Measurements from ENCODE around the gene DDAH1. TPM values are rescaled to one million over a fixed set of nuclear protein-coding genes. Genes with fewer than 3 reads are reported as not detected.

The DDAH1 gene
- total and polyA plus RNA-seq, 2 experiments from 2014 or later = 19.5 to 49.8 TPM

DNA sequence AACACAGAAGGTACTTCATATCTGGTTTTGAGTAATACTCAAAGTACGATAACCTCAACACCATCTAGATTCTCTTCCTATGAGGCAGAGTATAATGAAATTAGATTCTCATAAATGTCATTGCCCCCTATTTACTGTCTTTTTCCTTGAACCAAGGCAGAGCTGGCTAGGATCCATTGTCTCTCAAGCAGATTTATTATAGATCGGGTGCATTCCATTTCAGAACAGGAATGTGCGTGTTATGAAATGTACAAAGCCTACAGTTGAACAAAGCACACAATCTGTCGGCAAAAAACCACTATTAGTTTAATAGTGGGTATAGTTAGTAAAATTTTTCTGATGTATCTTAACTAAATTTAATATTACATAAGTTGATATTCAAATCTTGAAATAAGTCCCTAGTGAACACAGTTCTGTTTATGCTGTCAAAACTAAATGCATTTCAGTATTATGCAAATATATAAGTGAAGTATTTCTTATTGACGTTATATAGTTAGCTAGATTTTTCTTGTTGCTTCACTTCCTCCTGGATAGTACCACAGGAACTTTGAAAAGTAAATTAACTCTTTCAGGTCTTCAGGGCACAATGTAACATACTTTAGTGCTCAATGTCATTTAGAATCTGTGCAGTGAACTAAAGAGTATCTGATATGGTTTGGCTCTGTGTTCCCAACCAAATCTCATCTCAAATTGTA is 92.1 kb downstream of the DDAH1 start:
- H3K79me2 ChIP-seq = peaks cover 45% of the 10 kb centered on the region
- H3K36me3 ChIP-seq (replicated peaks; ENCODE audit: insufficient read depth, low read depth) = no peaks in the 10 kb centered on the region
- H4K20me1 ChIP-seq (ENCODE audit: insufficient read depth, poor library complexity, severe bottlenecking) = no peaks in the 10 kb centered on the region
- H3K4me1 ChIP-seq (ENCODE audit: insufficient read depth) = peaks cover 7% of the 10 kb centered on the region
- no peaks in the 10 kb centered on the region for H3K9me3 ChIP-seq (ENCODE audit: low read depth)
- no peak for TF ChIP-seq EZH2 (IDR thresholded peaks at IDR 0.05; ENCODE audit: borderline replicate concordance)
- TF ChIP-seq, protein P1, sequence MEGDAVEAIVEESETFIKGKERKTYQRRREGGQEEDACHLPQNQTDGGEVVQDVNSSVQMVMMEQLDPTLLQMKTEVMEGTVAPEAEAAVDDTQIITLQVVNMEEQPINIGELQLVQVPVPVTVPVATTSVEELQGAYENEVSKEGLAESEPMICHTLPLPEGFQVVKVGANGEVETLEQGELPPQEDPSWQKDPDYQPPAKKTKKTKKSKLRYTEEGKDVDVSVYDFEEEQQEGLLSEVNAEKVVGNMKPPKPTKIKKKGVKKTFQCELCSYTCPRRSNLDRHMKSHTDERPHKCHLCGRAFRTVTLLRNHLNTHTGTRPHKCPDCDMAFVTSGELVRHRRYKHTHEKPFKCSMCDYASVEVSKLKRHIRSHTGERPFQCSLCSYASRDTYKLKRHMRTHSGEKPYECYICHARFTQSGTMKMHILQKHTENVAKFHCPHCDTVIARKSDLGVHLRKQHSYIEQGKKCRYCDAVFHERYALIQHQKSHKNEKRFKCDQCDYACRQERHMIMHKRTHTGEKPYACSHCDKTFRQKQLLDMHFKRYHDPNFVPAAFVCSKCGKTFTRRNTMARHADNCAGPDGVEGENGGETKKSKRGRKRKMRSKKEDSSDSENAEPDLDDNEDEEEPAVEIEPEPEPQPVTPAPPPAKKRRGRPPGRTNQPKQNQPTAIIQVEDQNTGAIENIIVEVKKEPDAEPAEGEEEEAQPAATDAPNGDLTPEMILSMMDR (IDR thresholded peaks at IDR 0.05; ENCODE audit: poor library complexity) = no peak
- TF ChIP-seq EZH2phosphoT487 (IDR thresholded peaks at IDR 0.05; ENCODE audit: low read depth, severe bottlenecking, unreplicated experiment) = no peak
- H2AFZ ChIP-seq = no peak overlapping the region
- WGBS (ENCODE audit: low lambda C conversion rate, missing lambda C conversion rate) = 43% methylated on average over 5 of the region's 5 CpGs
- H3K9me2 ChIP-seq (replicated peaks; ENCODE audit: insufficient read depth) = no peaks in the 10 kb centered on the region
- no peaks in the 10 kb centered on the region for H3K27me3 ChIP-seq
- no peak overlapping the region for H3K4me2 ChIP-seq
- H3K4me3 ChIP-seq = no peak overlapping the region
- no peak overlapping the region for H3K27ac ChIP-seq
- DNase-seq (ENCODE audit: low spot score) = no peak

DNA sequence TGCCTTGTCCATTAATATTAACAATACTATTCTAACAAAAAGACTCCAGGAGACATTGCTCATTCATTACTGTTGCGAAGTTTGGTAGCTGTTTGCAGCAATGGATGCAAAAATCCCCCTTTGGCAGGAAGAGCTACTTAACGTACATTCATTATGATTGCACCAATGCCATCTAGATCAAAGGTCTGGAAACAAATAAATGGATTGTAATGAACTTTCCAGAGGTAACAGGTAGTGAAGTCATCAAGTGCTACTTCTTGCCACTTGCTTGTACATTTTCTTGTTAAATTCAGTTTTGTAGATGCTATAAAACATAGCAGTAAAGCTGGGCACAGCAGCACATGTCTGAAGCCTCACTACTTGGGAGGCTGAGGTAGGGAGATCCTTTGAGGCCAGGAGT is 93.9 kb downstream of the DDAH1 start:
- Histone ChIP-seq H3K9me3 (ENCODE audit: low read depth) (no peaks in the 10 kb centered on the region), H3K27me3 (no peaks in the 10 kb centered on the region), H3K4me3 (no peak overlapping the region), H3K4me2 (no peak overlapping the region), H3K27ac (no peak overlapping the region), H3K9me2 (replicated peaks; ENCODE audit: insufficient read depth) (no peaks in the 10 kb centered on the region), H3K79me2 (peaks cover 43% of the 10 kb centered on the region), H3K36me3 (replicated peaks; ENCODE audit: insufficient read depth, low read depth) (no peaks in the 10 kb centered on the region), H2AFZ (no peak overlapping the region), H3K4me1 (ENCODE audit: insufficient read depth) (peaks cover 7% of the 10 kb centered on the region), H4K20me1 (ENCODE audit: insufficient read depth, poor library complexity, severe bottlenecking) (no peaks in the 10 kb centered on the region)
- no peak for DNase-seq (ENCODE audit: low spot score)
- TF ChIP-seq, protein P1 (IDR thresholded peaks at IDR 0.05; ENCODE audit: poor library complexity) = no peak
- TF ChIP-seq EZH2 (IDR thresholded peaks at IDR 0.05; ENCODE audit: borderline replicate concordance) = no peak
- no peak for TF ChIP-seq EZH2phosphoT487 (IDR thresholded peaks at IDR 0.05; ENCODE audit: low read depth, severe bottlenecking, unreplicated experiment)
- 93% methylated on average over 2 of the region's 2 CpGs for WGBS (ENCODE audit: low lambda C conversion rate, missing lambda C conversion rate)

DNA sequence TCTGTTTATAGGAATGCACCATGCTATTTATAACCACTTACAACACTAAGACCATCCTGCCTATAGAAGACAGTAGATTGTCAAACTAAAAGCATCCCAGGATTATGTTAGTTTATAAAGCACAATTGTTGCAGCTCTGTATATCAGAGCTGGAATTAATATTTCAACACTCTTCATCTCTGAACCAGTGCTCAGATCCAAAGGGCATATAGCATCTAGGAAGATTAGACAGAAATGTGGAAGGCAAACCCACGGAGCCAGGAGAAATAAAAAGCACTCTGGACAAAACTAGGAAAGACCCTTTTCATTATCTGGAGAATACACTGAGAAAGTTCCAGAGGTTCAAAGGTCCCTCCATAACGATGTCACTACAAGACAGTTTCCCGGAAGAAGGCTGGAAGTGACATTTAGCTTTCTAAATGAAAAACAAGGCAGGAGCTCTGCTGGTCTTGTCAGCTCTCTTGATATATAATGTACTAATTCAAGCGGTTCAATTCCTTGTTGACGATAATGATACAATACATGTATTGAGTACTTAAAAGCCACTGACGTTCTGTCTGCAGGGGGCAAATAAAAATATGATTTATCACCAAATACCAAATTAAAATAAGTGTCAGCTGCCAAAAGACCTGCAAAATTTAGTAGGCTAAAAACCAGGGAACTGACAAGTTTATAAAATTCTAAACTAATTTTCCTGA is 96.7 kb downstream of the DDAH1 start:
- DNase-seq (ENCODE audit: low spot score) = no peak
- H3K4me2 ChIP-seq = no peak overlapping the region
- no peak overlapping the region for H3K4me3 ChIP-seq
- H3K27ac ChIP-seq = no peak overlapping the region
- WGBS (ENCODE audit: low lambda C conversion rate, missing lambda C conversion rate) = 74% methylated on average over 6 of the region's 6 CpGs
- TF ChIP-seq EZH2phosphoT487 (IDR thresholded peaks at IDR 0.05; ENCODE audit: low read depth, severe bottlenecking, unreplicated experiment) = no peak
- no peak for TF ChIP-seq EZH2 (IDR thresholded peaks at IDR 0.05; ENCODE audit: borderline replicate concordance)
- TF ChIP-seq, protein P1 (IDR thresholded peaks at IDR 0.05; ENCODE audit: poor library complexity) = no peak
- no peaks in the 10 kb centered on the region for H3K9me3 ChIP-seq (ENCODE audit: low read depth)
- H3K79me2 ChIP-seq = peaks cover 34% of the 10 kb centered on the region
- no peaks in the 10 kb centered on the region for H3K36me3 ChIP-seq (replicated peaks; ENCODE audit: insufficient read depth, low read depth)
- no peak overlapping the region for H2AFZ ChIP-seq
- H3K27me3 ChIP-seq = no peaks in the 10 kb centered on the region
- peaks cover 6% of the 10 kb centered on the region for H3K4me1 ChIP-seq (ENCODE audit: insufficient read depth)
- no peaks in the 10 kb centered on the region for H3K9me2 ChIP-seq (replicated peaks; ENCODE audit: insufficient read depth)
- no peaks in the 10 kb centered on the region for H4K20me1 ChIP-seq (ENCODE audit: insufficient read depth, poor library complexity, severe bottlenecking)
